ENCODE data around the gene CGB8.

GRCh38 chr19:49094505-49095482 lies 45.9 kb upstream of the CGB8 start:
- no peak for TF ChIP-seq CTCF (IDR thresholded peaks at IDR 0.05)
- TF ChIP-seq POLR2A (IDR thresholded peaks at IDR 0.05), result no peak

Data from body of pancreas (tissue), 4 donors.